B cell (primary cell): ENCODE measurements around the gene DNTTIP2. TPM values are rescaled to one million over a fixed set of nuclear protein-coding genes. Genes with fewer than 3 reads are reported as not detected.

ENCODE experiments used
- ATAC-seq: fragments of 200-7000 bp; cut with Tn5 transposase; one replicate; pipeline ENCODE4 v1.10.0; 2021; ENCODE audit warnings: low read depth, mild to moderate bottlenecking, moderate number of reproducible peaks, moderate library complexity
- CTCF ChIA-PET: fragments of 350-600 bp; sonication (Branson Sonifier 250); formaldehyde crosslinking; loops from one replicate; lab custom pipeline; 2021; ENCODE audit warnings: antibody characterized with exemption, inconsistent platforms; lab: Charles Lee
- POLR2A ChIA-PET: fragments of 350-600 bp; sonication (Branson Sonifier 250); formaldehyde crosslinking; loops from one replicate; lab custom pipeline; 2021; ENCODE audit warnings: antibody characterized with exemption; lab: Charles Lee
- DNase-seq: peaks from one replicate; pipeline ENCODE4 v3.0.0; 2013
- H2AFZ ChIP-seq: 2 replicates; pipeline ENCODE4 v1.6.1; 2012; ENCODE audit warnings: mild to moderate bottlenecking, low read depth, low read length; ENCODE audit not compliant: insufficient read depth, poor library complexity, severe bottlenecking
- H3K27ac ChIP-seq, 2 donors: 1 replicate in 1 of 2; 2 replicates in 1 of 2; pipeline ENCODE4 v1.5.1; 2012 to 2013; ENCODE audit warnings: low read length in 2 of 2, mild to moderate bottlenecking in 2 of 2, moderate library complexity in 1 of 2
- H3K27me3 ChIP-seq, 4 experiments: fragments of 200-600 bp in 1 of 4; sonication (generic) in 1 of 4; replicated peaks in 1 of 4; 1 replicate in 2 of 4; 2 replicates in 2 of 4; pipeline versions ENCODE4 v1.6.1 to v1.7.0; 2013 to 2016; ENCODE audit warnings: low read length in 3 of 4, mild to moderate bottlenecking in 2 of 4, mixed read lengths in 1 of 4, moderate library complexity in 1 of 4; ENCODE audit not compliant: insufficient read depth in 4 of 4, control insufficient read depth in 3 of 4; ENCODE audit errors: control extremely low read depth in 1 of 4
- H3K36me3 ChIP-seq, 2 experiments: replicated peaks in 1 of 2; 1 replicate in 1 of 2; 2 replicates in 1 of 2; pipeline versions ENCODE4 v1.6.1 to v1.7.1; 2013; ENCODE audit warnings: low read length in 1 of 2; ENCODE audit not compliant: insufficient read depth in 2 of 2, control insufficient read depth in 1 of 2; ENCODE audit errors: control extremely low read depth in 1 of 2, extremely low read depth in 1 of 2
- H3K4me1 ChIP-seq, 2 donors: fragments of 200-600 bp in 1 of 2; sonication (generic) in 1 of 2; 1 replicate in 1 of 2; 2 replicates in 1 of 2; pipeline versions ENCODE4 v1.5.1 to v1.6.1; 2013 to 2017; ENCODE audit warnings: low read length in 2 of 2; ENCODE audit not compliant: control insufficient read depth in 2 of 2, insufficient read depth in 2 of 2
- H3K4me2 ChIP-seq: replicated peaks from 2 replicates; pipeline ENCODE3; 2012; ENCODE audit warnings: mild to moderate bottlenecking, low read depth, low read length; ENCODE audit not compliant: poor library complexity, severe bottlenecking
- H3K4me3 ChIP-seq, 5 experiments: fragments of 200-600 bp in 1 of 5; sonication (generic) in 1 of 5; 1 replicate in 3 of 5; 2 replicates in 2 of 5; pipeline versions ENCODE4 v1.5.1 to v1.7.0; 2011 to 2016; ENCODE audit warnings: low read length in 4 of 5, mild to moderate bottlenecking in 4 of 5, low read depth in 2 of 5, control low read depth in 1 of 5, moderate library complexity in 1 of 5; ENCODE audit not compliant: insufficient read depth in 1 of 5; ENCODE audit errors: control extremely low read depth in 1 of 5, extremely low read depth in 1 of 5
- H3K79me2 ChIP-seq: fragments of 200-600 bp; sonication (generic); one replicate; pipeline ENCODE4 v1.6.0; 2016; ENCODE audit warnings: low read length; ENCODE audit not compliant: control insufficient read depth, insufficient read depth
- H3K9ac ChIP-seq: fragments of 200-600 bp; sonication (generic); 2 replicates; pipeline ENCODE4 v1.6.1; 2017; ENCODE audit warnings: mild to moderate bottlenecking, low read length, moderate library complexity
- H3K9me3 ChIP-seq, 3 donors: one replicate each; pipeline versions ENCODE4 v1.6.1 to v1.7.1; 2013; ENCODE audit warnings: low read length in 2 of 3; ENCODE audit not compliant: control insufficient read depth in 2 of 3, insufficient read depth in 1 of 3; ENCODE audit errors: control extremely low read depth in 1 of 3
- H4K20me1 ChIP-seq: 2 replicates; pipeline ENCODE4 v1.6.0; 2012; ENCODE audit warnings: mild to moderate bottlenecking, low read length; ENCODE audit not compliant: insufficient read depth, control insufficient read depth, poor library complexity, severe bottlenecking
- H3K27ac Mint-ChIP-seq: one replicate; pipeline ENCODE4 v1.8.0; 2021; ENCODE audit warnings: mixed read lengths
- H3K27me3 Mint-ChIP-seq: one replicate; pipeline ENCODE4 v1.8.0; 2021; ENCODE audit warnings: mixed read lengths
- H3K4me1 Mint-ChIP-seq: one replicate; pipeline ENCODE4 v1.8.0; 2021; ENCODE audit warnings: mixed read lengths
- H3K4me3 Mint-ChIP-seq: one replicate; pipeline ENCODE4 v1.8.0; 2021; ENCODE audit warnings: mixed read lengths
- H3K9me3 Mint-ChIP-seq: one replicate; pipeline ENCODE4 v1.8.0; 2022; ENCODE audit warnings: mixed read lengths; ENCODE audit not compliant: insufficient read depth
- CTCF ChIP-seq: fragments of 200-600 bp; IDR thresholded peaks from one replicate; pipeline ENCODE4 v1.8.0; 2022; ENCODE audit warnings: antibody characterized with exemption, mild to moderate bottlenecking
- EZH2 ChIP-seq: IDR thresholded peaks from 2 replicates; pipeline ENCODE4 v1.6.1; 2012; ENCODE audit warnings: borderline replicate concordance, low read depth, mild to moderate bottlenecking, moderate library complexity, low read length; ENCODE audit not compliant: insufficient read depth, poor library complexity, severe bottlenecking
- WGBS: methylation state at CpG from one replicate; pipeline ENCODE4 v1.1.5; 2013; ENCODE audit warnings: missing lambda C conversion rate; ENCODE audit not compliant: insufficient coverage; 5-methylcytosine and 5-hydroxymethylcytosine counted together
- intact Hi-C: fragments of 100-400 bp; cut with micrococcal nuclease; formaldehyde crosslinking; loops from one replicate; pipeline ENCODE4 v1.10.0; 2022
- polyA plus RNA-seq: library from polyadenylated mRNA; depleted of rRNA; stranded (reverse); fragments of >200 nt; gene quantifications from 2 replicates; pipeline ENCODE4 v1.2.3, GENCODE V29; 2012
- total RNA-seq, 2 donors: library from RNA; stranded (reverse); fragments of 120-200 nt in 1 of 2; gene quantifications; 1 replicate in 1 of 2; 2 replicates in 1 of 2; pipeline versions ENCODE4 v1.2.3 to v1.2.4, GENCODE V29; 2013 to 2022

Gene DNTTIP2
- total and polyA plus RNA-seq, 2 donors (not counting 1 experiment from before 2014, with no cell fraction given): 13.6 to 62.1 TPM

DNA sequence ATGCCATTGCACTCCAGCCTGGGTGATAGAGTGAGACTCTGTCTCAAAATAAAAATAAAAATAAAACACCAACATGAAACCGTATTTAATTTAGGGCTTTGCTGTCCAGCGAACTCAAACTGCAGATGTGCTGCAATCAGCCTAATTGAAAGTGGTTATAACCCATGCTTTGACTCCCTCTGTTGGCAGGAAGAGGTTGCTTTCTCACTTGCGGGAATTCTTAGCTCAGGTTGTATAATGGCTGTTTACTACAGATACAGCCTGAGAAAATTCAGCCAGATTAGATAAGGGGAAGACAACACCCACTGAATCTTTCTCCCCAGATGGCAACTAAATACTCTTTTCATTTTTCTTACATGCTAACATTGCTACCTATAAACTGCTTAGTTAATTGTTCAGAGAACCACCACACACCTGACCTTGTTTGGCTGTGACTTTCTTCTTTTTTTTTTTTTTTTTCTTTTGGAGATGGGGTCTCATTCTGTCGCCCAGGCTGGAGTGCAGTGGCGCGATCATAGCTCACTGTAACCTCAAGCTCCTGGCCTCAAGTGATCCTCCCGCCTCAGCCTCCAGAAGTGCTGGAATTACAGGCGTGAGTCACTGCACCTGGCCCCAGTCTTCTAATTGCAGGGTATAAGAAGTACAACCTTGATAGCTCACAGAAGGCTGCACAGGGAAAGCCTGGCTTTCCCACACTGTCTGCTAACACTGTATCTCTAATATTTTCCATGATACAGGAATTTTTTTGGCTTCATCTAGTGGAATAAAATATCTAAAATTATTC lies 34.6 kb downstream of the DNTTIP2 start:
- peaks cover 24% of the 10 kb centered on the region for H3K4me1 Mint-ChIP-seq
- POLR2A ChIA-PET: interaction anchor here (0.7 to 1.0 kb wide), 2 partner anchors 211 to 215 kb away, joined by 4 read pairs; no protein-coding TSS in a partner anchor
- peak overlapping the region; percentile 59 for H3K4me3 Mint-ChIP-seq
- no peaks in the 10 kb centered on the region for H4K20me1 ChIP-seq
- H3K4me1 ChIP-seq: peaks cover 5 to 23% of the 10 kb centered on the region in 2 donors
- H3K9me3 Mint-ChIP-seq: no peaks in the 10 kb centered on the region
- peak overlapping the region; percentile 5 for H3K4me2 ChIP-seq
- no peaks in the 10 kb centered on the region for H3K79me2 ChIP-seq
- no peak overlapping the region for H3K27ac ChIP-seq
- no peak overlapping the region for H3K4me3 ChIP-seq
- H3K36me3 ChIP-seq: no peaks in the 10 kb centered on the region
- H3K9ac ChIP-seq: no peak overlapping the region
- peak overlapping the region; percentile 2 for H2AFZ ChIP-seq
- H3K27me3 Mint-ChIP-seq: peaks cover 4% of the 10 kb centered on the region
- DNase-seq (peak; percentile 77), ATAC-seq (no peak)
- CTCF ChIA-PET: interaction anchor here (0.7 to 12.1 kb wide), 27 partner anchors 11 to 850 kb away, joined by 3 to 229 read pairs (median 5); partner anchors contain the start of genes BCAR3, DNTTIP2 and GCLM
- intact Hi-C loops: loop anchor here (1.0 to 5.0 kb wide), 5 partner anchors 30 to 1083 kb away; partner anchors contain the start of genes CNN3 and DIPK1A
- no peaks in the 10 kb centered on the region for H3K27me3 ChIP-seq
- WGBS: 94% methylated on average over 2 of the region's 8 CpGs
- H3K9me3 ChIP-seq: no peaks in the 10 kb centered on the region
- TF ChIP-seq EZH2 (no peak), CTCF (peak; percentile 61)
- peak overlapping the region; percentile 79 for H3K27ac Mint-ChIP-seq
